ENCODE results near the gene FKBP4. TPM values are rescaled to one million over a fixed set of nuclear protein-coding genes. Genes with fewer than 3 reads are reported as not detected.
A peak's percentile ranks its signal among the peaks of the same experiment; 100 is the strongest.

Gene FKBP4
- total and polyA plus RNA-seq, 2 of the 13 experiments (the other 11 are each of a cell fraction or from before 2014, with no cell fraction given) = 25.7 to 66.1 TPM

- TF ChIP-seq KIAA2018 (CRISPR knock-in tag; IDR thresholded peaks at IDR 0.05; ENCODE audit: borderline replicate concordance) = no peak
- TF ChIP-seq ZSCAN12 (CRISPR knock-in tag; IDR thresholded peaks at IDR 0.05) = no peak
- no peak for TF ChIP-seq TERF1 (CRISPR knock-in tag; IDR thresholded peaks at IDR 0.05)
- no peak for TF ChIP-seq TCF7L2 (IDR thresholded peaks at IDR 0.05; ENCODE audit: low read depth, low read length)
- no peak for TF ChIP-seq RARA (CRISPR knock-in tag; IDR thresholded peaks at IDR 0.05)
- TF ChIP-seq HES4 (CRISPR knock-in tag; IDR thresholded peaks at IDR 0.05; ENCODE audit: borderline replicate concordance) = no peak
- no peak for TF ChIP-seq SKI (IDR thresholded peaks at IDR 0.05; ENCODE audit: partially characterized antibody)
- TF ChIP-seq ZBTB40 (IDR thresholded peaks at IDR 0.05) = no peak
- peak; percentile 94 for TF ChIP-seq ZBTB40 (CRISPR knock-in tag; IDR thresholded peaks at IDR 0.05)
Measured at GRCh38 chr12:2795291-2796186, 769 bp downstream of the FKBP4 start (continued).

Measured in HepG2 (cell line).